CD4-positive, alpha-beta memory T cell (primary cell): Measurements from ENCODE around the gene MRPS23. TPM values are rescaled to one million over a fixed set of nuclear protein-coding genes. Genes with fewer than 3 reads are reported as not detected.

Experiments used
- CTCF ChIA-PET: fragments of 350-600 bp; sonication (Branson Sonifier 250); formaldehyde crosslinking; loops from one replicate; lab custom pipeline; 2021; ENCODE audit warnings: inconsistent platforms; ENCODE audit not compliant: partially characterized antibody; lab: Charles Lee
- POLR2A ChIA-PET: fragments of 350-600 bp; sonication (Branson Sonifier 250); formaldehyde crosslinking; loops from one replicate; lab custom pipeline; 2021; ENCODE audit not compliant: partially characterized antibody; lab: Charles Lee
- DNase-seq, 5 donors: peaks; one replicate each; pipeline versions ENCODE4 v3.0.0 to v3.0.0-alpha.2; 2020 to 2022; ENCODE audit warnings: mixed read lengths in 1 of 5
- H3K27ac ChIP-seq: one replicate; pipeline ENCODE4 v1.7.0; 2013; ENCODE audit warnings: low read depth, low read length
- H3K27me3 ChIP-seq: 2 replicates; pipeline ENCODE4 v1.7.0; 2013; ENCODE audit warnings: mild to moderate bottlenecking, low read length, moderate library complexity; ENCODE audit not compliant: insufficient read depth
- H3K36me3 ChIP-seq: 2 replicates; pipeline ENCODE4 v1.7.0; 2013; ENCODE audit warnings: mild to moderate bottlenecking, low read length, moderate library complexity; ENCODE audit not compliant: insufficient read depth
- H3K4me1 ChIP-seq: 2 replicates; pipeline ENCODE4 v1.7.0; 2013; ENCODE audit warnings: mild to moderate bottlenecking, low read length, moderate library complexity; ENCODE audit not compliant: insufficient read depth
- H3K4me3 ChIP-seq, 2 donors: one replicate each; pipeline ENCODE4 v1.7.0; 2013; ENCODE audit warnings: low read length in 2 of 2, mild to moderate bottlenecking in 1 of 2
- H3K9me3 ChIP-seq, 2 donors: one replicate each; pipeline ENCODE4 v1.7.0; 2013; ENCODE audit warnings: low read length in 2 of 2, control low read depth in 1 of 2; ENCODE audit not compliant: control insufficient read depth in 1 of 2
- H3K27ac Mint-ChIP-seq, 7 donors: one replicate each; pipeline ENCODE4 v1.8.0; 2020 to 2021; ENCODE audit warnings: mixed read lengths in 7 of 7, mild to moderate bottlenecking in 6 of 7, inconsistent platforms in 3 of 7, moderate library complexity in 3 of 7
- H3K27me3 Mint-ChIP-seq, 2 donors: one replicate each; pipeline ENCODE4 v1.8.0; 2020 to 2021; ENCODE audit warnings: mixed read lengths in 2 of 2
- H3K36me3 Mint-ChIP-seq, 2 donors: one replicate each; pipeline ENCODE4 v1.8.0; 2020 to 2021; ENCODE audit warnings: mixed read lengths in 2 of 2, inconsistent platforms in 1 of 2, mild to moderate bottlenecking in 1 of 2
- H3K4me1 Mint-ChIP-seq, 4 donors: one replicate each; pipeline ENCODE4 v1.8.0; 2020 to 2021; ENCODE audit warnings: mixed read lengths in 4 of 4, mild to moderate bottlenecking in 1 of 4
- H3K4me3 Mint-ChIP-seq, 8 donors: one replicate each; pipeline ENCODE4 v1.8.0; 2020 to 2021; ENCODE audit warnings: mixed read lengths in 8 of 8, mild to moderate bottlenecking in 7 of 8, moderate library complexity in 6 of 8, inconsistent platforms in 3 of 8
- H3K9me3 Mint-ChIP-seq, 8 donors: one replicate each; pipeline ENCODE4 v1.8.0; 2020 to 2021; ENCODE audit warnings: mixed read lengths in 8 of 8, mild to moderate bottlenecking in 5 of 8, inconsistent platforms in 3 of 8, moderate library complexity in 1 of 8
- intact Hi-C: fragments of 100-400 bp; cut with micrococcal nuclease; formaldehyde crosslinking; loops from one replicate; pipeline ENCODE4 v1.15.1; 2023
- polyA plus RNA-seq, 2 donors: library from polyadenylated mRNA; unstranded; fragments of 300-500 nt; fragmentation: Illumina TruSeq; gene quantifications; one replicate each; pipeline ENCODE4 v1.2.3, GENCODE V29; 2021
- total RNA-seq, 2 experiments: library from RNA; stranded (reverse); gene quantifications; one replicate each; pipeline ENCODE4 v1.2.3, GENCODE V29; 2021

The MRPS23 gene
- total and polyA plus RNA-seq, 4 experiments from 2014 or later: 28.7 to 41.7 (median 32.6) TPM

- peak overlapping the region in 5 of 7 donors; percentile 3 to 75 (median 70) for H3K27ac Mint-ChIP-seq
- ChIA-PET CTCF (interaction anchor here (0.6 to 13.2 kb wide), 14 partner anchors 9 to 312 kb away, joined by 3 to 202 read pairs (median 6); partner anchors contain the start of genes MRPS23 and SRSF1), POLR2A (interaction anchor here (1.0 to 5.1 kb wide), 6 partner anchors 9 to 252 kb away, joined by 3 to 64 read pairs (median 6); partner anchors contain the start of genes MRPS23 and SRSF1)
- no peaks in the 10 kb centered on the region for H3K9me3 ChIP-seq
- peak overlapping the region in 7 of 8 donors; percentile 82 to 96 (median 87) for H3K4me3 Mint-ChIP-seq
- H3K36me3 ChIP-seq: no peaks in the 10 kb centered on the region
- peak overlapping the region in 1 of 2 donors; percentile 66 for H3K4me3 ChIP-seq
- H3K27me3 ChIP-seq: no peaks in the 10 kb centered on the region
- intact Hi-C loops: no loop called here
- H3K27ac ChIP-seq: no peak overlapping the region
- no peaks in the 10 kb centered on the region for H3K36me3 Mint-ChIP-seq
- peaks cover 13% of the 10 kb centered on the region for H3K4me1 ChIP-seq
- peaks cover 4 to 8% of the 10 kb centered on the region in 2 donors for H3K27me3 Mint-ChIP-seq
- peaks cover 9 to 20% (median 14%) of the 10 kb centered on the region in 4 donors for H3K4me1 Mint-ChIP-seq
- H3K9me3 Mint-ChIP-seq: peaks cover 0 to 2% (median 0%) of the 10 kb centered on the region in 8 donors
- DNase-seq: no peak
Measured at GRCh38 chr17:57860414-57860999, 10.7 kb upstream of the MRPS23 start.

GRCh38 chr17:57859601-57860413, 10.0 kb upstream of the MRPS23 start:
- Mint-ChIP-seq H3K4me3 (peak overlapping the region in 3 of 8 donors; percentile 20 to 29 (median 25)), H3K4me1 (peaks cover 9 to 20% (median 14%) of the 10 kb centered on the region in 4 donors), H3K27me3 (peaks cover 4 to 8% of the 10 kb centered on the region in 2 donors), H3K36me3 (no peaks in the 10 kb centered on the region), H3K9me3 (peaks cover 0 to 2% (median 0%) of the 10 kb centered on the region in 8 donors), H3K27ac (no peak overlapping the region)
- no peak for DNase-seq
- Histone ChIP-seq H3K9me3 (no peaks in the 10 kb centered on the region), H3K4me1 (peaks cover 13% of the 10 kb centered on the region), H3K27me3 (no peaks in the 10 kb centered on the region), H3K4me3 (no peak overlapping the region), H3K36me3 (no peaks in the 10 kb centered on the region), H3K27ac (no peak overlapping the region)
- ChIA-PET POLR2A (interaction anchor here (1.5 to 5.1 kb wide), 5 partner anchors 9 to 224 kb away, joined by 6 to 64 read pairs (median 6); partner anchors contain the start of genes MRPS23 and SRSF1), CTCF (interaction anchor here (0.6 to 13.2 kb wide), 17 partner anchors 9 to 332 kb away, joined by 3 to 202 read pairs (median 5); partner anchors contain the start of gene MRPS23)
- intact Hi-C loops: loop anchor here (2.0 kb wide), 1 partner anchor 225 kb away; no protein-coding TSS in a partner anchor

DNA sequence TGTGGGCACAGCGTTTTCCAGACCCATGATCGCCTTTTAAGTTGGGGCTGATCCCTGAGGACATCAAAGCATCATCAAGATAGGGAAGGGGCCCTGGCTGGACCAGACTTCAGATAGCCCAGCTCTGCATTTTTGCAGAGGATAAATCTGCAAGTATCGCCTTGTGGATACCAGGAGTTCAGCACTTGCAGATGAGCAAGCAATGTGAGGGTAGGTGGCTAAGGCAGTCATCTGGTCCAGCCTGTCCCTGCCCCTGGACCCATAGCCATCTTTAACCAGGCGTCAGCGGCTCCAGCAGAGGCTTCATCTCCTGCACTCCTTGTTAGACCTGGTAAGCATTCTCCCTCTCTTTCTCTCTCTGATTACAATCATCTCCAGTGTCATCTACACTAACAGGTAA, 9.0 kb upstream of the MRPS23 start:
- H3K4me3 Mint-ChIP-seq: no peak overlapping the region
- H3K4me1 Mint-ChIP-seq: peaks cover 9 to 16% (median 14%) of the 10 kb centered on the region in 4 donors
- Histone ChIP-seq H3K27ac (no peak overlapping the region), H3K4me3 (no peak overlapping the region), H3K4me1 (peaks cover 13% of the 10 kb centered on the region), H3K9me3 (no peaks in the 10 kb centered on the region), H3K36me3 (no peaks in the 10 kb centered on the region), H3K27me3 (no peaks in the 10 kb centered on the region)
- H3K9me3 Mint-ChIP-seq: no peaks in the 10 kb centered on the region
- POLR2A ChIA-PET: interaction anchor here (0.8 to 5.1 kb wide), 4 partner anchors 8 to 138 kb away, joined by 3 to 64 read pairs (median 3); partner anchors contain the start of genes MRPS23 and VEZF1
- peaks cover 4 to 8% of the 10 kb centered on the region in 2 donors for H3K27me3 Mint-ChIP-seq
- intact Hi-C loops: loop anchor here (1.0 to 2.0 kb wide), 4 partner anchors 136 to 254 kb away; no protein-coding TSS in a partner anchor
- H3K27ac Mint-ChIP-seq: no peak overlapping the region
- CTCF ChIA-PET: interaction anchor here (0.7 to 13.2 kb wide), 15 partner anchors 8 to 314 kb away, joined by 3 to 202 read pairs (median 5); partner anchors contain the start of gene MRPS23
- no peak for DNase-seq
- no peaks in the 10 kb centered on the region for H3K36me3 Mint-ChIP-seq

GRCh38 chr17:57856792-57857620, 7.2 kb upstream of the MRPS23 start:
- H3K4me1 Mint-ChIP-seq: peaks cover 9 to 17% (median 14%) of the 10 kb centered on the region in 4 donors
- CTCF ChIA-PET: interaction anchor here (1.1 to 13.2 kb wide), 7 partner anchors 8 to 256 kb away, joined by 3 to 202 read pairs (median 5); no protein-coding TSS in a partner anchor
- no peak for DNase-seq
- intact Hi-C loops: no loop called here
- H3K4me1 ChIP-seq: peaks cover 13% of the 10 kb centered on the region
- H3K9me3 ChIP-seq: no peaks in the 10 kb centered on the region
- H3K36me3 Mint-ChIP-seq: no peaks in the 10 kb centered on the region
- POLR2A ChIA-PET: interaction anchor here (1.8 kb wide), 1 partner anchor 150 kb away, joined by 5 read pairs; the partner anchor contains the start of gene SRSF1
- peaks cover 4 to 8% of the 10 kb centered on the region in 2 donors for H3K27me3 Mint-ChIP-seq
- H3K27ac Mint-ChIP-seq: no peak overlapping the region
- no peak overlapping the region for H3K4me3 ChIP-seq
- no peaks in the 10 kb centered on the region for H3K36me3 ChIP-seq
- no peaks in the 10 kb centered on the region for H3K9me3 Mint-ChIP-seq
- H3K27ac ChIP-seq: no peak overlapping the region
- H3K27me3 ChIP-seq: no peaks in the 10 kb centered on the region
- H3K4me3 Mint-ChIP-seq: no peak overlapping the region

DNA sequence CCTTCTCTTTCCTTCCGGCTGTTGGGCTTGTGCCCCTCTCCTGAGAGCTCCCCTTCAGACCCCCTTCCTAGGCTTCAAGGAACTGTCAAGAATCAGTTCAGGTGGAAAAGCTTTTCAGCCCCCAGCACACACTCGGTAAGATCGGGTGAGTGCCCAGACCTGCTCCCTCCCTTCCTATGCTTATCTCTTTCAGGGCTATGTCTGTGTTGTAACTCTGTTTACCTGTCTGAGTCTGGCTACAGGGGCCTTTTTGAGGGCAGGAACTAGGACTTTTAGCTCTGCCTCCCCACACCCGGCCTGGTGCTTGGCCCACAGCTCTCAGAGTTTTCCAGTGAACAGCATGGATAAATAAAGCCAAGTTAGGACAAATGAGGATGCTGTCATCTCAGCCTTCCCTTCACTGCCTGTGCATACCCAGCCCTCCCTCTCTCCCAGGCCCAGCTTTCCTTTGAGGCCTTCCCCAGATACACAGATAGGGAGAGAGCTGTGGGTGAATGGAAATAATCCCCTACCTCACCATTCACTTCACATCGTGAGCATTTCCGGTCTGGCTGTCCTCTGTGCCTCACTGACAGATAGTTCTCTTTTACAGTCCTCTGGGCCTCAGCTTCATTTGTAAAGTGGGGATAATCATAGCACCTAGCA, 5.7 kb upstream of the MRPS23 start:
- ChIA-PET POLR2A (interaction anchor here (0.6 to 1.8 kb wide), 2 partner anchors 152 to 771 kb away, joined by 3 to 5 read pairs; partner anchors contain the start of gene SRSF1), CTCF (interaction anchor here (0.7 to 13.2 kb wide), 6 partner anchors 22 to 257 kb away, joined by 3 to 202 read pairs (median 3); no protein-coding TSS in a partner anchor)
- intact Hi-C loops: no loop called here
- H3K27me3 Mint-ChIP-seq: peaks cover 0 to 2% of the 10 kb centered on the region in 2 donors
- H3K36me3 Mint-ChIP-seq: no peaks in the 10 kb centered on the region
- no peak overlapping the region for H3K4me3 Mint-ChIP-seq
- Histone ChIP-seq H3K27ac (no peak overlapping the region), H3K9me3 (no peaks in the 10 kb centered on the region), H3K36me3 (no peaks in the 10 kb centered on the region), H3K4me1 (peaks cover 16% of the 10 kb centered on the region), H3K27me3 (no peaks in the 10 kb centered on the region), H3K4me3 (no peak overlapping the region)
- no peak for DNase-seq
- H3K27ac Mint-ChIP-seq: no peak overlapping the region
- no peaks in the 10 kb centered on the region for H3K9me3 Mint-ChIP-seq
- peaks cover 12 to 23% (median 18%) of the 10 kb centered on the region in 4 donors for H3K4me1 Mint-ChIP-seq

DNA sequence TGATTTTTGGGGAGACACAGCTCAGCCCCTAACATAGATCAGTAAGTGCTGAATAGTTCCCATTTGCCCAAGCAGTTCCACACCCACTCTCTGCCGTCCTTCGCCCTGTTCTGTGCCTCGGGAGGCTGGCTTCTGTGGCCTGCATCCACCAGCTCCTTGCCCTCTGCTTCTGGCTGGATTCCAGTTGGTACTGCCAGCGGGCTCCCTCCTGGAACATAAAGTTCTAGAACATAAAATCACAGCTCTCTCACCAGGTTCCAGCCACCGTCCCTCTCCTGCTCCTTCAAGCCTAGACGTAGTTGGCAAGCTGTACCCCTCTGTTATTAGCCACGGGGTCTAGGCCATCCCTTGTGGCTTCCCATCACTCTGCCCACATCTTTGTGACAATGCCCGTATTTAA, 3.9 kb upstream of the MRPS23 start:
- no peak overlapping the region for H3K4me3 ChIP-seq
- Mint-ChIP-seq H3K9me3 (no peaks in the 10 kb centered on the region), H3K27ac (peak overlapping the region in 2 of 7 donors; percentile 42 to 66), H3K4me3 (peak overlapping the region in 2 of 8 donors; percentile 27 to 41), H3K27me3 (no peaks in the 10 kb centered on the region), H3K36me3 (peaks cover 0 to 13% of the 10 kb centered on the region in 2 donors), H3K4me1 (peaks cover 21 to 39% (median 29%) of the 10 kb centered on the region in 4 donors)
- intact Hi-C loops: loop anchor here (5.0 kb wide), 1 partner anchor 1254 kb away; the partner anchor contains the start of gene TRIM37
- ChIA-PET POLR2A (no interaction called here), CTCF (interaction anchor here (1.1 to 13.2 kb wide), 3 partner anchors 6 to 260 kb away, joined by 3 to 202 read pairs (median 30); no protein-coding TSS in a partner anchor)
- H3K4me1 ChIP-seq: peaks cover 23% of the 10 kb centered on the region
- no peaks in the 10 kb centered on the region for H3K27me3 ChIP-seq
- no peaks in the 10 kb centered on the region for H3K9me3 ChIP-seq
- no peak for DNase-seq
- no peaks in the 10 kb centered on the region for H3K36me3 ChIP-seq
- no peak overlapping the region for H3K27ac ChIP-seq
